ENCODE data around the gene YIPF5.

YIPF5 gene

DNA sequence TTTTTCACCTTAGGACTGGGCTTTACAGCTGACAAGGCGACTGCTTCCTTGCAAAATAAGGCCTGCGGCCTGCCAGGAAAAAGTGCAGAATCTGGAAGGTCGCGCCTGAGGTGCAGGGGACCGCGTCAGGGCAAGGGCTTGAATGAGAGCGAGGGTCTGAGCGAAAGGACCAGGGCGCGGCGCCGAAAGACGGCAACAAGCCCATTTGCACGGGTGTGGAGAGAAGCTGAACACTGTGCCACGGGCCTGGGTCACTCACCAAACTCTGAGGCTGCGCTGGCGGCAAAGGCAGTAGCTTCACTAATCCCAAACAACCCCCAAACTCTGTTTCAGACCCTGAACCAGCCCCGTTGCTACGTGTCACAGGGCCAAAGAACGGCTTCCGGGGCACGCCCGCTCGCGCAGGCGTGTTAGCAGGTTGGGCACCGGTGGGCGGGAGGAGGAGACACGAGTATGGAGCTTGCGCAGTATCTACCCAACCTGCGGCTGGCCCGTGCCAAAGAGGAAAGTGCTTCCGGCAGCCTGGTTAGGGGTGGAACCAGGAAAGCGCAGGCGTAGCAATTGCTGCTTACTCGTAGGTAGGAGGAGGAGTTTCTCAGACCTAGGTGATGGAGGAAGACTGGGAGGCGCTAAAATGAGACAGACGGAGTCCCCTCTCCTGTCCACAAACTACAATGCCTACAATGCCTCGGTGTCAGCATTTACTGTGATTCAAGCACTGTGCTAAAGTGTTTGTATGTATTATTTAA is at the start of gene YIPF5, which contains the start of gene KCTD16:
Gene YIPF5, minus strand, starts transcription at position 384 of the 749 bp plus-strand sequence. CDS start 704 bp downstream, outside the sequence.
Gene KCTD16, plus strand, starts transcription at position 598 of the 749 bp plus-strand sequence.
- peak; percentile 97 for DNase-seq

DNA sequence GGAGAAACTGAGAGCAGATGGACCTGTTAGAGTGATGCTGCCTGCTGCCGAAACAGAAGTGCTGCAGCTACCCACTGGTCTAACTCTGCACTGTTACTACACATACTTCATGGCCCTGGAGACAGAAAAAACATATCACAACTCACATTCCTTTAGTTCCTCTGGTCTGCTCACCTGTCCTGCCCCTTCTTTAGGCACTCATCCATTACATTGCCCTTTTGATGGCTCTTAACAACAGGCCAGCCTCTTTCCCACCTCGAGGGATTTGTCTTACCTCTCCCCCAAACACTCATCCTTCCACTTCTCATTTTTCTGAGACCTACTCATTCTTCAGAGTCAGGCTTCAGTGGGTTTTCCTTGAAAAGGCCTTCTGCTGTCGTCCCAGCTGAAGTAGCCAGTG is 49.4 kb upstream of the YIPF5 start:
- DNase-seq: no peak

DNA sequence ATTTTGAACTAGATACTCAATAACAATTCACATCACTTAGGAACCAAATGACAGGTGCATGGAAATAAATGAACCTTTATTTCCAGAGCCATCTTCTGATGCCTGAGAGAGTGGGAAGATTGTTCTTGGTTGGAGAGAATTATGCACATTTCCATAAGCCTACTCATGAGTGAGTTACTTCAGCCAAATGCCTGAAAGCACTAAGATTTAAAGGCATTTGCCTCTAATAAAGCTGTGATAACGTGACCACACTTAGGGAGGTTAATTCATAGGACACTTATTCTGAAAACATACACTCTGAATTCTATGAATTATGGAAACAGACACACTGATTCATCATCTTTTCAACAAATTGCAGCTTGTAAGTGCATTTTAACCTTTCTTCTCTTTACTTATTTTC is 40.2 kb upstream of the YIPF5 start:
- no peak for DNase-seq

DNA sequence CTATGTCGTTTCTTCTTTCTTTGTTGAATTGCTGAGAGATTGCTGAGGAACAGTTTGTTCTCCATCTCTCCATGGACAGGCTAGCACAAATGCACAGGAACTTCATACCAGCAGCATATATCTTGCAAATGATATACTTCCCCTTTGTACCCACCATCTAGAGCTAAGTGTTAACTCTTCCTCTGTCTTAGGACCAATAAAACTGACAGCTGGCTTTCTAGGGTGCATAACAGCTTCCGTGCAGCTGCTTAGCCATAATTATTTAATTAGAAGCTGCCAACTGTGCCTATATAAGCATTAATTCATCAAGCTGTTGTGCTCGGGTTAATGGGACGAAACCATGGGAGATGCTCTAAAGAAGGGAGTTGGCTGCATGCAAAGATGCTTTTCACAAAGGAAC is 38.9 kb upstream of the YIPF5 start:
- DNase-seq: no peak

DNA sequence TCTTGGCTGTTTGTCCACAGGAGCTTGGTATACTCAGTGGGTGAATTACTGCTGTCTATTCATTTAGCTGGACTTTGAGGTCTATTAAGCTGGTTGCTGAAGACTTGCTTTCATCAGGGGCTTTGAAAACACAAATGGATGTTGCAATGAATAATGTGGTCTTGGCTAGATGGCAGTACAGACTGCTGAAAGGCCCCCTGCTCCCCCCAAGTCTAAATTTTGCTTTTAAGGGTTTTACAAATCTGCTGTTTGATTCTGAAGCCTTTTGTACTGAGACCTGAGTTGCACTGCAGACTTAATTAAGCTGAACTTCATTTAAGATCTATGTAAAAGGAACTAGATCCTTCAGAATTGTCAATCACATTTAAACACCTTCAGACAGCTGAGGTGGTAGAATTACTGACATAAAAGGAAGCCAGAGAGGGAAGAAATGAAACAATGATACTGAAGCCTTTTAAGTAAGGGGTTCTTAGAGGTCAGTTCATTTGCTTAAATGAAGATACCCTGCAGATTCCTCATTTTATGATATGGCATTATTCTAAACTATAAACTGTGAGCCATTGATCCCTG is 37.5 kb upstream of the YIPF5 start:
- no peak for DNase-seq

DNA sequence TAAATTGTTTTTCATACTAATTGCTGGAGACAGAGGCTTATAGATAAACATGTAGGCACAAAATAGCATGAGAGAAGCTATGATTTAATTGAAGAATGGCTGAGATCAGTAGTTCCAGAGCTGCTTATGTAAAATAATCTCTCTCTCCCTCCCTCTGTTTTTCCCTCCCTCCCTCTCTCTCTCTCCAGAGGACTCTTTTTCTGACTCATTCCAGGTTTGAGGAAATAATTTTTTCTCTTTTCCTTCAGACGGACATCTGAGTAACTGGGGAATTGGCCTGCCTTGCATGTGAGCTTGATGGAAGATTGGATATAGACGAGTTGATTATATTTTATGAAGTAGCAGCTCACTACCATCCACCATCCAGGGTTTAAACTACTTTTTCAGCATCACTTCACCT is 35.7 kb upstream of the YIPF5 start:
- DNase-seq: no peak

DNA sequence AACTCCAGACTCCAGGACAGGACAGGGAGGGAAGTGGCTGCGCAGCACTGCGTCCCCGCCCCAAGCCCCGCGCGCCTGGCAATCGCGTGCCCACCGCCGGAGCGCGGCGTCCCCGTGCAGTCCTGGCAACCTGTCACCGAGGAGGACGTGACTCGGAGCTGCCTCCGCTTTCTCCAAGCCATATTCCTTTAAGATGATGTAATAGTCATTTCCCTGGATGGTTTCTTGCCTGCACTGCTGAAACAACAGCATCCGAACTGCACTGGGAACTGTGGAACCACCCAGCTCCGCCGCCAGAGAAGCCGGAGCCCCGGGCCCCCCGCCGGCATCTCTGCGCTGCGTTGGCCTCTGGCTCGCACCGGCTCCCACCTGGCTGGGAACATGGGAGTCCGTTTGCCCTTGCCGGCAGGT is 34.7 kb upstream of the YIPF5 start:
- DNase-seq: no peak

DNA sequence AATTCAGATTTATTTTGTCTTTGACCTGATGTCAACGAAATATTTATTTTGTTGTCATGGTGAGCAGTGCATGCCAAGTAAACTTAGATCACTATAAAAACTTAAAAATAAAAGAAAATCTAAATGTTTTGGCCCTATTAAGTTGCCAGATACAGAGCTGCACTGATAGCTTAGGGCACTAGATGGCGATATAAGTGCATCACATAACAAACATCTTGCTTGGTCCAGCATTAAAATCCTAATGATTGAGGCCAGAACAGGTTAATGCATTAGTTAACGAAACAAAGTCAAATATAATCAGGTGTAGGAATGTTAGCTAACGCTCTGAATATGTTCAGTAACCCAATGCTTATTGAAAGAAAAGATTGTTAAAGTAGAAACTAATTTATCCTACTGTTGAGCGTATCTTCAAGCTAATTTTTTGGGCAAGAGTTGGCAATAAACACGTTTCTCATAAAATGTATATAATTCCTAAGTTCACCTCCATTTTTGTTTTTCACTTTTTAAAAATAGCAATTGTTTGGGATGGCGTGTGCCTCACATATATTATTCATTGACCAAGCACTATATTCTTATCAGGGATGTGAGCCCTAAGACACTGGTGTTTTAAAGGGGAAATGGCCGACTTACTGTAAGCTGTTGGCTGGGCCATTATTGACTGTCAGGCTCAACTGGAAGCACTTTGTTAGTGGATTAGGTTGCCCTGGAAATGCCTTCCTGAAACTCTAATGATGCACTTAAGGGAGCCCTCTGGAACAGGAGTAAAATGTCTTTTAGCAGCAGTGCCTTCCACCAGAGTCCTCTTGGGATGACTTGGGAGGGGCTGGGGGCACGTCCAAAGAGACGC is 33.5 kb upstream of the YIPF5 start:
- peak; percentile 43 for DNase-seq

DNA sequence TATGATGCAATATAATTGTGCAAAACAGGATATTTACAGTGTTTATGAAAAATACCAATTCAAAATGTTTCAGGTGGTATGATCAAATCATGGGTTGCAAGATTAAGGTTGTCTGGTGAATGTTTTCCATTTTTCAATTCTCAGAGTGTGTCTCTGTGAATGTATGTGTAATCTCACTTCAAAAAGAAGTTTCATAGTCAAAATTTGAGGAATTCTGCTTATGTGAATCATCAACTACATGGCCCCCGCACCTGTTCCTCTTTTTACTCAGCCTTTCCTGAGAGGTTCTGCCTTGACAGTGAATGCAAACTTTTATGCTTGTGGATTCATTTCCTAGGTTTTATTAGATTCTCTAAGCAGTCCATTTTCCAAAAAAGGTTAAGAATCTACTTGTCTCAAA is 32.3 kb upstream of the YIPF5 start:
- DNase-seq: no peak

DNA sequence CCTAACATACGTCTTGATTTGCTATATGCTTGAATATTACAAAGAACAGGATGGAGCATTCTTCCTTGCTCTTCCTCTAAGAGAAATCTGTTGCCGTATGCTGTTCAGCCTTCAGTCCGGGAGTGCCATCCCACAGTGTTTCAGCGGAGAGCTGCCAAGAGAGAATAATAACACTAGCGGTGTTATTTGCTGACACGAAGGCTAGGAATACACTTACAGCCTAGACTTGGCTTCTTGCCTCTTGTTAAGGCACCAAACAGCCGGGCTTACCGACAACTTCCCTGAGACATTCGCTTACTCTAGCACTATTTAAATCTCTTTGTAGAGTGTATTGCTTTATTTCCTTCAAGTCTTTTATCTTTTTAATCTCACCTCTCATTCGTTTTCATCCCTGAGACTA is 31.6 kb upstream of the YIPF5 start:
- DNase-seq: no peak

DNA sequence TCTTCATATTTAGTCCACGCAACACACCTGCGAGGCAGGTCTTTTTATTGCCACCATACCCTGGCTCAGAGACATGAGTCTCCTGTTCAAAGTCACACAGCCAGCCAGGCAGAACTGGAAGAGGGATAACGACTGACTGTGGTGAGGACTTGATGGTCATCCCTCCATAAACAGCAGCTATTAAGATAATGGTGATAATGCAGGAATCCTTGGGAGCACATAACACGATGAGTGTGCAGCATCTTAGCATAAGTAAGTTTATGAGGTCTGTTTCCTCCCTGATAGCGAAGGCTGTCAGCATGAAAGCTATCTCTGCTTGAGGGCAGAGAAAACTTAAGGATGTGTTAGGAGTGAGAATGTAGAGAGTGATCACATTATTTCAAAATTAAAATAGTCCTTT is 31.1 kb upstream of the YIPF5 start:
- no peak for DNase-seq

DNA sequence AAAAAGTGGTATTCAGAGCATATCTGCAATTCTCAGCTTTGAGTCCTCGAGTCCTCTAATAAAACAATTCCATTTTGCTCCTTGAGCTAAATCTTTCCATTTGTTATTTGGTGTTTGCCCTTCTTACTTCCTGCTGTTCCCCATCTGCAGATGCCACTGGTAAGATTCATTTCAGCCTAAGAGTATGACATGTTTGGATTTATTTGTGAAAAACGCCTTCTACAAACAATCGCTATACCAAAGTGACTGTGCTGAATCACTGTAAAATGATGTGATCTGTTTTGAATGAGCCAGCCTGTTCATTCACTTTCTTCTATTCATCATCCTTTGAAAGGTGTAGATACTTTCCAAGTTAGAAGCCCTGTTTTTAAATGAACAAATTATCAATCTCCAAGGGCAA is 27.9 kb upstream of the YIPF5 start:
- DNase-seq: no peak

DNA sequence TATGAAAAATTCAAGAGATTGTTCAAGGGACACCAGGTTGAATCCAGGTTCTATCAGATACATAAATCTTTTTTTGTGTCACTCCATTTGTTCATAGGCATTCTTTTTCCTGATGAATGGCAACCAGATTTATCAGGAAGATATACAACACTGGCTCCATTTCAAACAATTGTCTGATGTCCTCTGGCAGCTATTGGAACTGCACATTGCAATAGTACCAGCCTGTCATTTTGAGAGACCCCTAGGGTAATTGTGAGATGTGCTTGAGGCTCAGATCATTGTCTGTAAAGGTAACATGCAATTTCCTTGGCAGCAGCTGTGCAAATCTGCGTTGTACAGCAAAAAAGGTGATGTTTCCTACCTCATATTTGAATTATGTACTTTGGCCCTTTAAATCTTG is 26.2 kb upstream of the YIPF5 start:
- DNase-seq: no peak

DNA sequence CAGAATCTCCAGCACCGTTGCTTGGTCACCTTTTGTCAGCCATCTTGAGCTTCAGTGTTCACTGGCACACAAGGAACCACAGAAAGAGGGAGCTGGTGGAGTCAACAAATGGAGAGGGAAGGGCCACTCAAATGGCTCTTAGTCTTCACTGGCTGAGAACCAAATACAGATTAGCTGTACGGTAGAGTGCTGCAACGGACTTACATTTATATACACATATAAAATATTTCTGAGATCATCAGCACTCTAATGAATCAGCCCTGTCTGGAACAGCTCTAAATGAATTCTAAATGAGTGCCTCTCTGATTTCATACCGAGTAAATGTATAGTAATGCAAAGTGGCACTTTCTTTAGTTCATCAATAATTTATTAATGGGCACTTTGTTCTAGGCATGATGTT is 25.0 kb upstream of the YIPF5 start:
- DNase-seq: no peak

DNA sequence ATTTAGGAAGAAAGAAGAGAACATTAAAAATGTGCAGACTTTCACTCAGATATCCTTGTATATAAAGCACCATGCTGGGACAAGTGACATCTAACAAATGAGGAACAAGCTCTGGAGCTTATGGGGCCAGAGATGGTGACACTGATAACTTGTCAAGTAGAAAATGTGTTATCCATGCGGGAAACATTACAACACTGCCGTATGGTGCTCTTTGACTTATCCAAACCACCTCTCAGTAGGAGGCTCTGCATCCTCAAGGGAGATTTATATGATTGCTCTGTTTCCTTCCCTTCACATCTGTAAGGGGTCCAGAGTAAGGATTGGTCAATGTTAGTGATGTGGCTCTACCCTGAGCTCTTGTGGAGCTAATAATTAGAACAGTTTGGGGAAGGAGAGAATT is 23.7 kb upstream of the YIPF5 start:
- DNase-seq: no peak

DNA sequence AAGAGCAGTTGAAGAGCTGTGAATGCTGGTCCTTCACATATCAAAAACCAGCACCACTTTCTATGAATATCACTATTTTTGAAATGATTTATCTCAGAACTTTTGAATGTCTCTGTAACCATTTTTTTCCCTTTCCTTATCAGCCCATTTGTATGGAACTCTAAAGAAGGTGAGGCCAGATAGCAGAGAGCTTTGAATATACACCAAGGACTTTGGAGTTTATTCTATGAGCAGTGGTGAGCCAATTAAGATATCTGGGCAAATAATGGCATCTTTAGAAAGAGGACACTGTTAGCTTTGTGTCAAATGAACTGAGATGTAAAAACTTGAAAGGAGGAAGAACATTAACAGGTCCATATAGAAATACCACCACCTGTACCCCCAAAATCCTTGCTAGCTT is 22.2 kb upstream of the YIPF5 start:
- no peak for DNase-seq

DNA sequence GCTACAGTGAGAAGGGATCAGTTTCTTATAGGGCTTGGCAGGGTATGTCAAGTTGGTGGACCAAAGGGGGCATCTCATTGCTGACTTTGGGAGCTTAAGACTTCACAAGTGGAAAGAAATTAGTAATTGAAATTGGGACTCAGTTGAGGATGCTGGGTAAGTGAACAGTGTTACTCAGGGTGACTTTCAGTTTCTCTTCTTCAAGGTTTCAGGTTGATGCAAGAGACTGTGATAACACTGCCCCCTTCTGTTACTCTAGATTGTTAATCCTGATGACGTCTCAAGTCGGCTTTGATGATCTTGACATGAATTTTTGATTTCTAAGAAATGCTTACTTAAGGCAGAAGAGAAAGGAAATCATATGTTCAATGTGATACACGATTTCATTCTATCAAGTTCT is 21.5 kb upstream of the YIPF5 start:
- DNase-seq: no peak

DNA sequence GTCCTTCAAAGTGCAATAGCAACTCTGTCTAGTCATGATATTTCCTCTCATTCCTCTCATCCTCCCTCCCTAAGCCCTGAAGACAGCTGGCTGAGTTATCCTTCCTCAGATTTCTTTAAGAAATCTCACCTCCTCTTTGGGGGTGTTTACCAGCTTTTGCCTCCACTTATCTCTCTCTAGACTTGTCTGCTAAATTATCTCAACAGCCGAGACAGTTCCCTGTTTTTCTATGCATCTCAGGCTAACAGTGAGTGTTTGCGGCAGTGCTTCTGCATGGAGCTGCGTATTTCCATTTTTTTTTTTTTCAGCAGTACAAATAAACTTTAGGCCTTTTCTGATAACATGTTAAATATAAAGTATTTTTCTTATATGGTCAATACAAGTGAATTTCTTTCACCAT is 21.1 kb upstream of the YIPF5 start:
- DNase-seq: no peak

DNA sequence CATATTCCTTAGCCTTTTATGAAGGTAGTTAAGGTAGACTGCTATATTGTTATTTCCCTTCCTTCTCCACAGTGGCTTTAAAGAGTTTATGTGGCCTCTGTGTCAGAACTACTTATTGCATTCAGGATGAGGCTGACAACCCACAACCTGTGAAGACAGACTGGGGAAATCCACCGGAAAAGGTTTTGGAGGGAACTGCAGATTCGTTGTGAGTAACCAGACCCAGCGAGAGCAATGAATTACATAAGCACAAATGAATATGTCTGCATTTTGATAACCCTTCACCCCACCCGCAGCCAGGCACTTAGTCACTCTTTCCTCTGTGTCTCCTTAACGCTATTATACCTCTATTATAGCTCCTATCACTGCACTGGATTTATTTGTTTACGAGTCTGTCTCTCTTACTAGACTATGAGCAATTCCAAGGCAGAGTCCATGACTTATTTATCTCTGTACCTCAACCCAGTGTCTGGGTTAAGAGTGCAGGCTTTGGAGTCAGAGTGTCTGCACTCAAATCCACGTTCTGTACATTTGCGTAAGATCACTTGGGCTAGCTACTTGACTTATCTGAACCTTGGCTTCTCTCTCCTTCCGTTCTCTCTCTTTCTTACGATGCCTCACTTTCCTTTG is 19.5 kb upstream of the YIPF5 start:
- peak; percentile 75 for DNase-seq

DNA sequence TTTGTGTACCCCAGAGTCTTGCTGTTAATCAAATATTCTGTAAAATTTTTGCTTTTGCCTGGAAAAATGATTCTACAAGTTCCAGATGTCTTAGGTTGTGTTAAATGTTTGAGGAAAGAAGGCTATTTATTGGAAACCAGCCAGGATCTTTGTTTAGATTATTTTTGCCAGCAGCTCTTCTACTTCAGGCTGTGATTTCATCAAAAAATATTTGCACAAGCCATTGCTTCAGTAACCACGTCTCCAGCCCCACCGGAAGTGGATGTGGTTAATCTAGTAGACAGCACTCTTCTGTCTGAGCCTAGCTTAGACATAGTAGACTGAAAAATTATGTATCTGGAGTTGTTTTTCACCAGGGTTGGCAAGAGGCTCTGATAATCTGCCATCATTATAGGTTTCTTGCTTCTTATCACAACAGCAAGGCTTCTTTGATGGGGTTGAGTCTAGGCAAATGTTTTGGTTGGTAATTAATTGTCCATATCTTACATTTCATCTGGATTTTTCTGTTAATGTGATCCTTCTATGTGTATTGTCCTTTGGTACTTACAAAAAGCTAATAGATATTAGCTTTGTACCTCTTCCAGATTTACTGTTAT is 17.3 kb upstream of the YIPF5 start:
- peak; percentile 75 for DNase-seq

DNA sequence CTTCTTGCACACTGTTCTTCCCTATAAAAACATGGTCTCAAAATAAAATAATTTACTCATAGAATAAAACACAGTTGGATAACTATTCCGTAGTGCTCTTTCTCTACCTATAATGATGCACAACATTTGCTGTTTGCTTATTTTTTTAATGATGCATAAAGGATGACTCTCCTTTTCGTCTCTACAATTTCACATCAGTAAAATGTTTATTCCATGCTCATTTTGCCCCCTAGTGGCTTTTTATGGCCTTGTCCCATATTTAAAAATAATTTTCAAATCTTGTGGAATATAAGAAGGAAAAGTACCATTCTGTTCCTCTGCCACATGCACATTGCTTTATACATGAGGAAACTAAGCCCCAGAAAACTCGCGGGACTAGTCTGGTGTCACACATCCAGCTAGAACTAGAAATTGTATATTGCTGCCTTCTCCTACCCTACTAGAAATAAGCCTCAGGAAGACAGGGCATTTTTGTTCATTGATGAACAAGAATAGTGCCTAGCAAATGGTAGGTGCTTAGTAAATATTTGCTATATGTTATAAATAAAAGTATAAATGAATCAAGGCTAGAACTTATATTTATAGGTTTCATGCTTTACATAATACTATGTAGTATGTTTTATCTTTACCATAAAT is 12.9 kb upstream of the YIPF5 start:
- DNase-seq: no peak

DNA sequence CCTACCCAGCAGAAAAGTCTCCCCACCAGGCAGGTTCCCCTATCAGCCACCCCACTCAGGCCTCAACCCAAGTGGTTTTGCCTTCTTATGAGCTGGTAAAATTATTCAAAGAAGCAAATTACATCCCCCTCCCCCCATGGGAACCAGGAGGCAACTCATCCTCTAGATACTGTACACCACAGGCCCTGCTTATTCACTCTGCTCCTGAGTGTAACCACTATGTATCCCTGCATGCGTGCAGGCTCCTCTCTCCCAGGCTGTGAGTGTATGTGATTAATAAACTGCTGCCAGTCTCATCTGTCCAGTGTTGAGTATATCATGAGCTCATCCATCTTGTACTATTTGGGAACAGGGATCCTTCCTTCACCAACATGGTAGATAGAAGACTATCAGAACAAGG is 8.8 kb upstream of the YIPF5 start:
- no peak for DNase-seq

DNA sequence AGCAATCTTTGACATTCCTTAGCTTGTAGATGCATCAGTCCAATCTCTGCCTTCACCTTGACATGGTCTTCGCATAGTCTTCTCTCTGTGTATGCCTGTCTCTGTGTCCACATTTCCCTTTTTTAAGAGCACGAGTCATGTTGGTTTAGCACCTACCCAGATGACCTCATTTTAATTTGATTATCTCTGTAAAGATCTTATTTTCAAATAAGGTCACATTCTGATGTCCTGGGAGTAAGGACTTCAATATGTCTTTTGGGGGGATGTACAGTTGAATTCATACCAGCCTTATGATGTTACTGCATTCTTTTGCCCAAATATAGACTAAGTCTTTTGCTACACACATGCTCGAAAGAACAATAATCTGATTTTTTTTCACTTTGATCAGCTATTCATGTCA is 7.1 kb upstream of the YIPF5 start:
- DNase-seq: no peak
